Activated CD4-positive, alpha-beta T cell treated with anti-CD3 and anti-CD28 coated beads, Interleukin-2, amount 50 U/mL, for 4 hours (primary cell): ENCODE data around the gene PGAM2.
"Not testable (repeated sequence)": the region's sequence is repeated elsewhere in the genome, so short reads cannot be mapped to it uniquely, and the experiment has no call there.

Experiments
- DNase-seq, 2 experiments: peaks; one replicate each; pipeline ENCODE4 v3.0.0-alpha.2; 2020

Gene PGAM2

DNA sequence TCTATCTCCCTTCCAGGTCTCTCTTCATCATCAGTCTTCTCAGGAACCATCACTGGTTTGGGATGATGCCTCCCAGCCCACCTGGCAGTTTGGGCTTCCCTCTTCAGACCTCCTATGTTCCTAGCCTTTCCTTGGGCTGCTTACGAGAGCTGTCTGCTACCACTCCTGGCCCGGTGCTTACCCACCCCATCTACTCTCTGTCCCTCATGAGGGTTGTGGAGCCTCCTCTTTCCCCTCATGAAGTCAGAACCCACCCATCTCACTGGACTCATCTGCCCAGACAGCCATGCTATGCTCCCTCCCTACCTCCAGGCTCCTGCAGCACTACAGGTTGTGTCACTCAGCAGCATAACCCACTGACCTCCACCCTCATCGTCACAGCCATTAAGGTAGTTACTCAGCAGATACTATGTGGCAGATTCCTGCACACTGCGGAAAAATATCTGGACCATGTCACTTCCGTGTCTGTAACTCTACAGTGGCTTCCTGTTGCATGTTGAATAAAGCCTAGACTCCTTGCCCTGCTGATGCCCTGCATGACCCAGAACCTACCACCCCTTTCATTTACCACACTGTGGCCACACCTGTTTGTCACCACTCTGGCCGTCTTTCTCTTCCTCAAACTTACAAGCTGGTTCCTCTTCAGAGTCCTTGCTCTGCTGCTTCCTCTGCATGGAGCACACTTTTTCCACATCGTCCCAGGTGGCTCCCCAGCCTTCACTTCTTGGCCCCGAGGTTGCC lies 18.9 kb downstream of the PGAM2 start:
- no peak for DNase-seq

DNA sequence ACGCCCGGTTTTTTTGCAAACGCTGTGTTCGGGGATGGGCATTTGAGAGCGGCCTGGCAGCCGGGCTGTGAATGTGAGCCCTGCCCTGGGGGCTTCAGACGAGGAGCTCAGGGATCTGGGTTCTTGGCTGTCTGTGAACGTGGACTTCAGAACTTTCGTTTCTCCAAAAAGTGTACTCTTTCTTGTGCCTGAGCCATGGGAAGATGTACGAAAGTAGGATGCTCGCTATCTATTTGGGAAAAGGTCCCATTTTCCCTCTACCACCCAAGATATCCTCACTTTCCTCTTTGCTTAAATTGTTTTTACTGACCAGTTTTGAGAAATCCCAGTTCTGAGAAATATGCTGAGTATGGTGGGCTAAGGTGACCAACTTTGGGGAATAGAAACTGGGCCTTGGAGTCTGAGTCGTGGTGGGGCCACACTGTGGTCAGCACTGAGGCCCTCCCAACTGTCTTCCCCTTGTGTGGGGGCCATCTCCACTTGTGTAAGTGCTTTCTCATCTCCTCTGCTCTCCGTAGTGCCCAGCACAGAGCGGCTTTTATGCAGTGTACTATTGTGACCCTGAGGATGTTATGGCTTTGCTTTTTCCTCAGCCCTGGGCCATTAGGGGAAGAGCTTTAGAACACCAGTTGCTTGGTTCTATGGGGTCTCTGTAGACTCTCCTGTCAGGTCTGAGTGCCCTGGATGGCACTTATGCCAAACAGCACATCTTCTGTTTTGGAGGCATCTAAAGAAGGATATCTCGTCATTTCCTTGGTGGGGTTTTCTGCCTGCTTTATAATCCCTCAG lies 19.9 kb downstream of the PGAM2 start:
- DNase-seq = no peak

DNA sequence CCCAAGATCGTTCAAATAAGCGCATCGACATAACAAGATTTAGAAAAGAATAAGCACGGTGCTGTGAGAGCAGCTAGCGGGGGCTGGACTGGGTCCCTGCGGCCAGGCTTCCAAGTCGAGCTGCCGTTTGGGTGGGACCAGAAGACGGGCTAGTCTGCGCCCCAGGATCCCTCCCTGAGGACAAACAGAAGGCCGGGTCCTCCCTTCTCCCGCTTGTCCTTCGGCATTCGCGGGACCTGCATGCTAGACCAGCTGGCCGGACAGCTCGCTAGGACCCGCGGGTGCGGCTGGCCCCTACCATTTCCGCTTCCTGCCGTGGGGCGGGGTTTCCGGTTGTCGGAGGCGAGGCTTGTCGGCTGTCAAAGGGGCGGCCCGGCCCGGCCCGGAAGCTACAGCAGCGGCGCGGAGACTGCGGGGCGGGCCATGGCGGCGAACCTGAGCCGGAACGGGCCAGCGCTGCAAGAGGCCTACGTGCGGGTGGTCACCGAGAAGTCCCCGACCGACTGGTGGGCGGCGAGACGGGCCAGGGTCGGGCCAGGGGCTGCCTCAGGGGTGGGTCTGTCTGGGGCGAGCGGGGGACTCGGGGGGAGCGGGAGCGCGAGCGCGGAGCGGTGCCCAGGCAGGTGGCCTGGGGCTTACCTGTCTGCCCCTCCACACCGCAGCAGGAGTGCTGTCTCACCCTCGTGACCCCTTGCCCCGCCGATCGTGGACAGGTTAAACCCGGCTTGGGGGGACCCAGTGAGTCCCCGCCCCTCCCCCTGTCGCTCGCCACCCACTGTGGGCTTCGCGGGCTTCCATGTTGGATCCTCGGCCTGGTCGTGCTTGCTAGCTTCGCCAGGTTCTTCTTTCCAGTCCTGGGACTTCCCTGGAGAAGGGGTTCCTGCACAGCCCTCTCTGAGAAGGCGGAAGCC lies 20.8 kb downstream of the PGAM2 start, which contains the start of gene DBNL:
Gene DBNL, plus strand, starts transcription at position 388 of the 911 bp plus-strand sequence. Its CDS starts 36 bp downstream, at position 424.
- DNase-seq = peak; percentile 80 to 83

DNA sequence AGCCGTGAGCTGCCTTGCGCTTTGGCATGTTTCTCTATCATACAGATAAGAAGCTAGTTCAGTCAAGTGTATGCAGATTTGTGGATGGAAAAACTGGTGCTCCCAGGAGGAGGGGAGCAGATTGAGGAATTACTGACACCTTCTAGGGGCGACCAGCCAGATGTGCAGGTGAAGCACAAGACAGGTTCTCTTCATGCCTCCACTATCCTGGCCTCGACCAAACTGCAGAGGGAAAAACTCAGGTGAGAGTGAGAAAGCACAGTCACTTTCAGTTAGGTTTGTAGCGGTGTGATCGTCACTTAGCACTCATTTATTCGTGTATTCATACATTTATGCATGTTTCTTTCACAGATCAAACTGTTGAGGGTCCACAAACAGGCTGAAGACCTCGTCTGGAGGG lies 21.5 kb downstream of the PGAM2 start:
- no peak for DNase-seq

DNA sequence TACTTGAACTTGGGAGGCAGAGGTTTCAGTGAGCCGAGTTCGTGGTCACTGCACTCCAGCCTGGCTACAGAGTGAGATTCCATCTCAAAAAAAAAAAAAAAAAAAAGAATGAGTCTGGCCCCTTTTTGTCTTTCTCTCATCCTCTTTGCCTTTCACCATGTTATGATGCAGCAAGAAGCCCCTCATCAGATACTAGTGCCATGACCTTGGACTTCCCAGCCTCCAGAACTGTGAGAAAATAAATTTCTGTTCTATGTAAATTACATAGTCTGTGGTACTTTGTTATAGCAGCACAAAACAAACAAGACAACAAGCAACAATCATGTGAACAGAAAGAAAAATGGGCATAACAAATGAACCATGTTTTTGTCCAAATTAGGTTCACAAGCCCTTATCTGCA lies 23.1 kb downstream of the PGAM2 start:
- no peak for DNase-seq

DNA sequence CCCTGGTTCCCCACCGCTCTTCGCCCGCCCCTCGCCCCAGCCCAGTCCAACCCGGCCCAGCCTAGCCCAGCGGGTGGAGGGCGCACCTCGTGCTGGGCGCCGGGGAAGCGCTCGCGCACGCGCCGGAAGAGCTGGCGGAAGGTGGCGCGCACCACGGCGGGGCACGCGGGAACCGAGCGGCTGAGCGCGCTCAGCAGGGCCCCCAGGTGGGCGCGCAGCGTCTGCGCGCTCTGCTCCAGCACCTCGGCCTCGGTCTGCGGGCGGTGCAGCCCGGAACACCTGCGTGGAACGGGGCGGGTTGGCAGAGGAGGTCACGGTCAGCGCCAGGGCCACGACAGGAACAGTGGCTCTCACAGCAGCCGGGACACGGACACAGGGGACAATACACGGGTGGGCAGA lies 24.9 kb downstream of the PGAM2 start:
- DNase-seq = peak; percentile 53 to 60

DNA sequence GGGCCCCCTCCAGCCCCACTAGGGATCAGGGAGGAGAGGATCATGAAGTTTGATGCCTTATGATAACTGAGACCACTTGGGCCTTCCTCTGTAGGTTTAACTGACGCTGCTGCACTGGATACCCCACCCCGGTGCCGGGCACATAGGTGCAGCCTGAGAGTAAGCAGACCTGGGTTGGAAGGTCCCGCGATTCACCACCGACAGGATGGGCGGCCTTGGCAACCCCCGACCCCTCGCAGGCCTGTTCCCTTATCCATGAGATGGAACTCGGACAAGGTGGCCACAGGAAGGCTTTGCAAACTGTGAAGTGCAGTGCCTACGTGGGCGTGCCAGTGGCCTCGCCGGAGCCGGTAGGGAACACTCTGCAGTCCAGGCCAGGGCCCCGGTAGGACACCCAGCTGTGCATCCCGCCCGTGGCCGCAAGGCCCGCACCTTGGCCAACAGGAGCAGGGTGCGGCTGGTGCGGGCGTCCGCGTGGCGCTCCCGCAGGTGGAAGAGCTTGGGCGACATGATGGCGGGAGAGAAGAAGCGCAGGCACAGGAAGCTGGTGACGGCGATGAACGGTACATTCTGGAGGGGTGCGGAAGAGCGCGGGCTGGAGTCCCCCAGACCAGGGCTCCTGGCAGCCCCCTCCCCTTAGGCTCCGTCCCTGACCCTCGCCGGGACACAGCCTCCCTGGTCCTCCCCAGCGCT lies 25.4 kb downstream of the PGAM2 start:
- not testable (repeated sequence) for DNase-seq

DNA sequence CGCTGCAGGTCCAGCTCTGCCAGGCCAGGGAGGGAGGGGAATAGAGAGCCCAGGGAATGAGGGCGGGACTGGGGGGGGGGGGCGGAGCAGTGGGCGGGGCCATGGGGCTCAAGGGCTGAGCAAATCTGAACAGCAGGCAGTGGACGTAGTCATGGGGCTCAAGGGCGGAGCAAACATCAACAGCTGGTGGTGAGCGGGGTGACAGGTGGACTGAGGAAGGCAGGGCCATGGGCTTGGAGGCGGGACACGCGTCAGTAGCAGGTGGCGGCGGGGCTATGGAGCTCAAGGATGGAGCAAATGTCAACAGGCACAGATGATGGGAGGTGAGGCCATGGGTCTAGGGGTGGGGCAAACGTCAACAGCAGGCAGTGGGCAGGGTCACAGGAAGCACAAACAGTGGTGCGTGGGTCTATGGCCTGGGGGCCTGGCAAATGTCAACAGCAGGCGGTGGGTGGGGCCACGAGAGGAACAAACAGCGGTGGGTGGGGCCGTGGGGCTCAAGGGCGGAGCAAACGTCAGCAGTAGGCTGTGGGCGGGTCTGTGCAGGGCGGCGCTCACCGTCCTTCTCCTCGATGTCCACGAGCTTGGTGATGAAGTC lies 26.3 kb downstream of the PGAM2 start:
- peak; percentile 83 for DNase-seq

DNA sequence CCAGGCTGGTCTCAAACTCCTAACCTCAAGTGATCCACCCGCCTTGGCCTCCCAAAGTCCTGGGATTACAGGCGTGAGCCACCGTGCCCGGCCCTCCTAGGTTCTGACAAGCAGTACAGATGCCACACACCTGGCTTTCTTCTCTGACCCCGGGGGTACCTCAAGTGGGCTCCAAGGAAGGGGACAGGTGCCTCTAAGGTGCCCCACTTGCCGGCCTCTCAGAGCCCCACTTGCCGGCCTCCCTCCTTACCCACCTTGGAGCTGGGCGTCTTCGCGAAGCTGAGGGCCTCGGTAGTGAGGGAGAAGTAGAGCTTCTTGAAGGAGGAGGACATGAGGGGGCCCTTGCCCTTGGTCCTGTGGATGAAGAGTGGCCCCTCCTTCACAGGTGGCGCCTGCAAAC lies 26.8 kb downstream of the PGAM2 start:
- DNase-seq = not testable (repeated sequence)

DNA sequence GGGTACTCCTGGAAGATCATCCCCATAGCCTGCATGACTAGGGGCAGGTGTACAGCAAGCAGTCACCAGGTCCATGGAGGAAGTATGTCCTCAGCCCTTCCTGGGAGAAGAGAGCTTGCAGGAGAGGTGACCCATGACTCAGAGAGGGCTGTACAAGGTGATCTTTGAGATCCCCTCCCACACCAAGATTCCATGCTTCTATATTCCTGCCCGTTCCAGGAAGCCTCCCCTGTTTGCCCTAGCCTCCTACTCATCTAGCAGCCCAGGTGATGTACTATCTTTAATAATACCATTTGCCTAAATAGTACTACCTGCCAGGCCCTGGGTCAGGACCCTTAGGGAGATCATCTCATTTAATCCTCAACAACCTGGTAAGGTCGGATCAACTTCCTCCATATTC lies 27.4 kb downstream of the PGAM2 start:
- not testable (repeated sequence) for DNase-seq

DNA sequence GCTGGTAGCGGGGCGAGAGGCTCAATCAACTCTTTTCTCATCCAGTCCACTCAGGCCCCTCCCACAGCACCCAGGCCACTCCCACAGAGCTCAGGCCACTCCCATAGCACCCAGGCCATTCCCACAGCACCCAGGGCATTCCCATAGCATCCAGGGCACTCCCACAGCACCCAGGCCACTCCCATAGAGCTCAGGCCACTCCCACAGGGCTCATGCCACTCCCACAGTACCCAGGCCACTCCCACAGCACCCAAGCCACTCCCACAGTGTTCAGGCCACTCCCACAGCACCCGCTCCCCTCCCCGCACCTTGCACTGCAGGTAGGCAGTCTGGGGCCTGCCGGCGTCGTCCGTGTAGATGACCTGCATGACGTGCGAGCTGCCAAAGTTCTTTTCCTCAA lies 29.0 kb downstream of the PGAM2 start:
- peak in 1 of 2 experiments; percentile 31 for DNase-seq

DNA sequence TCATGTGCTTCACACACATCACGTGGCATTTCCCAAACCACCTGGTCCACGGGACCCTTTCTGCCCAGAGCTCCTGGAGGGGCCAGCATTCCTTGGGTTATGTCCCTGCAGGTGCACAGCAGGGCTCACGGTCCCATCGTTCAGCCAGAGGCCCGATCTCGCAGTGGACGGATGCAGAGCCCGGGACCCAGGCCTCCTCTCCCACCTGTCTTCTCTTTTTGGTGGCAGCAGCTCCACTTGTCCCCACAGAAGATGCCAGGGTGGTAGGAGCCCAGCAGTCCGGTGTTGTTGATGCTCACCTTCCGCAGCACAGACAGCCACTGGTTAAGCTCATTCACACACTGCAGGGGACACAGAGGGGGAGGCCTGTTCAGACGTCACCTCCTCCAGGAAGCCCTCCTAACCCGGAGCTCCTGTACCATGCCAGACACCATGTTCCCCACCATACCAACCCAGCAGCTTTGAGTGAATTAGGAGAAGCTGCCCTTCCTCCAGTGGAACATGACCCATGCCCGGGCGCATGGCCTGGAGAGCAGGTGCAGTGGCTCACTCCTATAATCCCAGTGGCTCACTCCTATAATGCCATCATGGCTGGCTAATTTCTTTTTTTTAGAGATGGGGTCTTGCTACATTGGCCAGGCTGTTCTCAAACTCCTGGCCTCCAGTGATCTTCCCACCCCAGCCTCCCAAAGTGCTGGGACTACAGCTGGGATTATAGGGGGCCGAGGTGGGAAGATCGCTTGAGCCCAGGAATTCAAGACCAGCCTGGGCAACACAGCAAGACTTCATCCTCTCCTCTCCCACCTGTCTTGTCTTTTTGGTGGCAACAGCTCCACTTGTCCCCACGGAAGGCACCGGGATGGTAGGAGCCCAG lies 31.2 kb downstream of the PGAM2 start:
- DNase-seq = not testable (repeated sequence)

DNA sequence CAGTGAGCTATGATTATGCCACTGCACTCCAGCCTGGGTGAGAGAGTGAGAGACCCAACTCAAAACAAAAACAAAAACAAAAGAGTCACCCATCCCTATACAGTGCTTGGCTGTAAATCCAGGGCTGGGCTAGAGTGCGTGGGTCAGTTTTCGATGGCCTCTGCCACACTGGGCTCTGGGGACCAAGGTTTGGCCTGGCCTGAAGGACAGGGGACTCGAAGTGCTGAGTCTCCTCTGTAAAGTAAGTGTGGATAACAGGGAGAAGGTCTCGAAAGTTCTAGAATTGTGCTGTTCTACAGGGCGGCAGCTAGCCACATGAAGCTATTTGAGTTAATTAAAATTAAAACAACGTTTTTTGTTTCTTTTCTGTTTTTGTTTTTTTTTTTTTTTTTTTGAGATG lies 33.3 kb downstream of the PGAM2 start:
- DNase-seq = not testable (repeated sequence)

DNA sequence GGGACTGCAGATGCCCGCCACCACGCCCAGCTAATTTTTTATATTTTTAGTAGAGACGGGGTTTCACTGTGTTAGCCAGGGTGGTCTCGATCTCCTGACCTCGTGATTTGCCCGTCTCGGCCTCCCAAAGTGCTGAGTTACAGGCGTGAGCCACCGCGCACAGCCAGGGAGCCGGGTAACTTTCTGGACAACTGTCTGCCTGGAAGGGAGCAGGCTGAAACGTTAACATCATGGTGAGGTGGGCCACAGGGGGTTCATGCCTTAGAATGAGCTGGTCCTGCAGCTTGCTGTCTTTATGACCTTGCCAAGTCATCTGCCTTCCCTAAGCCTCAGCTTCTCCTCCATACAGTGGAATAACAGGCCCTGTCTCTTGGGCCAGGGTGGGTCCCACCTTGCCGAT lies 34.0 kb downstream of the PGAM2 start:
- DNase-seq = not testable (repeated sequence)

DNA sequence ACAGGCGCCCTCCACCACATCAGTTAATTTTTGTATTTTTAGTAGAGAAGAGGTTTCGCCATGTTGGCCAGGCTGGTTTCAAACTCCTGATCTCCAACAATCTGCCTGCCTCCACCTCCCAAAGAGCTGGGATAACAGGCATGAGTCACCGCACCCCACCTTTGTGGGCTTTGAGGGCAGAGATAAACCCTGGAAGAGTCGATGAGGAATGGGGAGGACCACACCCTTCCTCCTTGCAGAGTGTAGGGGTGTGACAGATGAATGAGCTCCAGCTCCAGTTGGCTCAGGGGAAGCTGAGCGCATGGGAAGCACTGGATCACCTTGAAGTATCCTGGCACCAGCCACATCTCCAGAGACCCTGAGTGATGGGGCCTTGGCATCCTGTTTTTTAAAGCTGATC lies 35.3 kb downstream of the PGAM2 start:
- DNase-seq = not testable (repeated sequence)

DNA sequence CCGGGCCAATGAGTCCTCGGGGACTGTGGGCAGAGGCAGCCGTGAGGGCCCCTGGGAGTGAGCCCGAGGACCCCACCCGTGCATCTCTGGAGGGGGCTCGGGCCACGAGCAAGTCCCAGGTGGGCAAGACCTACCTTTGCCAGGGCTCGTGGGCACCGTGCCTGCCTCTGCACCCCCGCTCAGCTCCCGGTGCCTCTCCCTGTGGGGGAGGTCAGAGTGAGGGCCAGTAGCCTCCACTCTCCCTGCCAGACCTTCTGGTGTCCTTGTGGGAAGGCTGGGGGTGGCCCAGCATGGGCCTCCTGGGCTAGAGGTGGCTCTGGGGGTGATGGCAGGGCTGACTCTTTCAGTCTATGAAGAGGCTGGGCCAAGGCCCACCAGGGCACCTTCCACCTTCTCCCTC lies 35.9 kb downstream of the PGAM2 start:
- DNase-seq = not testable (repeated sequence)

DNA sequence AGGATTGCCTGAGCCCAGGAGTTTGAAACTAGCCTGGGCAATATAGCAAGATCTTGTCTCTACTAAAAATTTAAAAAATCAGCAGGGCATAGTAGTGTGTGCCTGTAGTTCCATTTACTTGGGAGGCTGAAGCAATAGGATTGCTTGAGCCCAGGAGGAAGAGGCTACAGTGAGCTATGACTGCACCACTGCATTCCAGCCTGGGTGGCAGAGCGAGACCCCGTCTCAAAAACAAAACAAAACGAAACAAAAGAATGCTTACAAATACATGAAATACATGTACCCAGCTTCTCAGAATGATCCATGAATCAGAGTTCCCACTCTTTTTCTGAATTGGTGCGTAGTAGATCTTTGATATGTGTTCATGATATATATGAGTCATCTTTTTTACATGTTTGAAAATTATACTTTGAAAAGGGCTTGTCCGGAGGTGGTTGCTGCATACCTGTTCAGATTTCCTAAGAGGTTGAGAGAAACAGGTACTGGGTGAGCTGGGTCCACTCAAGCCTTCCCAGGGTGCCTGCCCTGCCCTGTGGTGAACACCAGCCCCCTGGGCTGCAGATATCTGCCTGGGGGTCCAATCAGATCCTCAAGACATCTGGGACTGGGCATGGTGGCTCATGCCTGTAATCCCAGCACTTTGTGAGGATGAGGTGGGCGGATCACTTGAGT lies 42.4 kb downstream of the PGAM2 start:
- DNase-seq = not testable (repeated sequence)

DNA sequence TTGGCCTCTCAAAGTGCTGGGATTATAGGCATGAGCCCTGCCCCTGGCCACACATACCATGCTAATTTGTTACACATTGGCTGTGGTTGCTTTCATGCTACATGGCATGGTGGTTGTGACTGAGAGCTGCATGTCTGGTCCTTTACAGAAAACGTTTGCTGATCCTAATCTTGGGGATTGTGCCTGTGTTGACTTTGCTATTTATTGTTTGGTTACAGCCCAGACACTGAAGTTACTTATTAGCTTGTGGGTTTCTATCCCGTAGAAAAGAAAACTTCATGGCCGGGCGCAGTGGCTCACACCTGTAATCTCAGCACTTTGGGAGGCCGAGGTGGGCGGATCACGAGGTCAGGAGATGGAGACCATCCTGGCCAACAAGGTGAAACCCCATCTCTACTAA lies 43.3 kb downstream of the PGAM2 start:
- not testable (repeated sequence) for DNase-seq

DNA sequence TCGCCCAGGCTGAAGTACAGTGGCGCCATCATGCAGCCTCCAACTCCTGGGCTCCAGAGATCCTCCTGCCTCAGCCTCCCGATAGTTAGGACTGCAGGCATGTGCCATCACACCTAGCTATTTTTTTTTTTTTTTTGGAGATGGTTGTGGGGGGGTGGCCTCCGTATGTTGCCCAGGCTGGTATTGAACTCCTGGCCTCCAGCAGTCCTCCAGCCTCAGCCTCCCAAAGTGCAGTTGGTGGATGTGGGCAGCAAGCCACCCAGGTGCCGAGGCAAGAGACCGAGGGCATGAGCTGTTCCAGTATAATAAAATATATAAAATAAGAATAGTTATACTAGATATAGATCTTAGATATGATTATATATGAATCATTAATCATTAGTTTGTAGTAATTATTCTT lies 45.5 kb downstream of the PGAM2 start:
- DNase-seq = not testable (repeated sequence)
